WERI-Rb-1 (cell line): ENCODE data around the gene KAZN.

ENCODE experiments used
- DNase-seq: peaks from one replicate; pipeline ENCODE4 v3.0.0-alpha.2; 2020
- H3K27ac ChIP-seq: fragments of 250-450 bp; sonication (Bioruptor Pico); 2 replicates; pipeline ENCODE4 v1.5.1; 2020; ENCODE audit warnings: mild to moderate bottlenecking, moderate library complexity
- H3K27me3 ChIP-seq: fragments of 250-450 bp; sonication (Bioruptor Pico); 2 replicates; pipeline ENCODE4 v1.5.1; 2021; ENCODE audit warnings: mild to moderate bottlenecking, low read depth, moderate library complexity; ENCODE audit not compliant: insufficient read depth, severe bottlenecking
- H3K36me3 ChIP-seq: fragments of 250-450 bp; sonication (Bioruptor Pico); 2 replicates; pipeline ENCODE4 v1.5.1; 2020; ENCODE audit warnings: mild to moderate bottlenecking, moderate library complexity
- H3K4me3 ChIP-seq: 2 replicates; pipeline ENCODE4 v1.5.1; 2011; ENCODE audit warnings: low read depth, mild to moderate bottlenecking, control low read depth, low read length
- H3K9me3 ChIP-seq: fragments of 250-450 bp; sonication (Bioruptor Pico); 2 replicates; pipeline ENCODE4 v1.5.1; 2021; ENCODE audit warnings: mild to moderate bottlenecking, moderate library complexity; ENCODE audit not compliant: severe bottlenecking
- CTCF ChIP-seq: IDR thresholded peaks from 2 replicates; pipeline ENCODE4 v1.5.1; 2011; ENCODE audit warnings: low read depth, mild to moderate bottlenecking, control low read depth, inconsistent platforms, low read length

Gene KAZN

GRCh38 chr1:14678011-14678638, 79.6 kb downstream of the KAZN start:
- no peaks in the 10 kb centered on the region for H3K36me3 ChIP-seq
- no peak for DNase-seq

DNA sequence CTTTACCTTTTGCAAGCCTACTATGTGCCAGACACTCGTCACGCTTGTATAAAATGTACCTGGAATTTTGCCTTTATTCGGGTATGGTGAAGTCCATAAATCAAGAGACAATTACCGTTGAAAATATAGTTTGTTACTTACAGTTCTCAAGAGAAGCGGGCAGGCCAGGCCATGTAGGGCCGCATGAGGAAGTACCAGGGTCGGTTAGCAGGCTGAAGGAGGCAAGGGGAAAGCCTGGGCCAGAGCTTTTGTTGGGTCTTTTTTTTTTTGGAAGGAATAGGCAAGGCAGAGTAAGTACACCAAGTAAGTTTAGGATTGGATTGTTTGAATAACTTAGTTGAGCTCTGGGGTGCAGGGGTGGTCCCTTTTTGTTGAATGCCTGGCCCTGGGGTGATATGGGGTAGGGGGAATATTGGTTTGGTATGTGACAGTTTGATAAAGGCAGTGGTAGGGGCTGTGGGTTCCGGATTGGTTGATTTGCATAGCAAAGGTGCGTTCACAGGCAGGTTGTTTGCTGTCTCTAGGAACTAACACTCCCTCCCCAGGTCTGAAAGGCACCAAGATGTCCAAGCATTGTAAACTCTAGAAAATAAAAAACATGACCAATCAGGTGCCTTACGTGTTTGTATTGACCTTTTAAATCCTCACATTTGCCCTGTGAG, 80.7 kb downstream of the KAZN start:
- Histone ChIP-seq H3K36me3 (no peaks in the 10 kb centered on the region), H3K27me3 (no peaks in the 10 kb centered on the region), H3K9me3 (peaks cover 8% of the 10 kb centered on the region), H3K4me3 (no peak overlapping the region), H3K27ac (no peak overlapping the region)
- TF ChIP-seq CTCF = no peak
- no peak for DNase-seq

More at GRCh38 chr1:14678011-14678638, 79.6 kb downstream of the KAZN start:
- H3K27ac ChIP-seq = peak overlapping the region; percentile 50; the same call in 1 of the 2 replicates
- H3K27me3 ChIP-seq = no peaks in the 10 kb centered on the region
- no peak overlapping the region for H3K4me3 ChIP-seq
- H3K9me3 ChIP-seq = peaks cover 5% of the 10 kb centered on the region
- TF ChIP-seq CTCF = no peak

- no peaks in the 10 kb centered on the region for H3K36me3 ChIP-seq
- H3K9me3 ChIP-seq = peaks cover 10% of the 10 kb centered on the region
- no peak overlapping the region for H3K27ac ChIP-seq
- TF ChIP-seq CTCF = no peak
- no peak overlapping the region for H3K4me3 ChIP-seq
- DNase-seq = no peak
- H3K27me3 ChIP-seq = no peaks in the 10 kb centered on the region
These were observed 82.7 kb downstream of the KAZN start for GRCh38 chr1:14681182-14681581.

DNA sequence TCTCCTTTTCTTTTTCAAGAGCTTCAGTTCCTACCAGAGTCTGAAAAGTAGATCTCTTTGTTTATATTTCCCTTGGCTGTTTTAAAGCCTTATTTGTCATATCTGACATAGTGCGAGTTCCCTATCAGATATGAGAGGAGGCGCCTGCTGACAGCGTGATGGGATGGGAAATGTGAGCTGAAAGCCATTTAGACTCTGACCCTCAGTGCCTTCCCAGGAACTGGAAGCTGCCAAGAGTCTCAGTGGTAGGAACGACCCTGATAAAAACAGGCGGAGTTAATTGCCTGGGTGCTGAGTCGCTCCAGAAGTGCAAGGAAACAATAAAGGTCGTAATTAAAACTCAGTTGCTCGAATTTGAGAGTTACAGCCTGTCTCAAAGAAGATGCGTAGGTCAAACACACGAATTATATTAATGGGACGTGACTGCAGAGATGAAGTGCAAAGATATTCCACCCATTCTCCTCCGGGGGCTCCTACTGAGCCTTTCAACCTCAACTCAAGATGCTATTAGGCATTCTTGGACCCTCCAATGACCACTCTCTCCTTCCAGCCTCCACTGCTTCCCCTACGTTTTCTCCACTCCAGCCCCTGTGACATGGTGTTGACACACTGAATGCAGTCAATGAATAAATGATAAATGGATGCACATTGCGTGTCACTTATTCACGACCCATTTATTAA, 84.6 kb downstream of the KAZN start:
- no peak for DNase-seq
- Histone ChIP-seq H3K27ac (no peak overlapping the region), H3K27me3 (no peaks in the 10 kb centered on the region), H3K36me3 (no peaks in the 10 kb centered on the region), H3K4me3 (no peak overlapping the region), H3K9me3 (peaks cover 5% of the 10 kb centered on the region)
- TF ChIP-seq CTCF = no peak

DNA sequence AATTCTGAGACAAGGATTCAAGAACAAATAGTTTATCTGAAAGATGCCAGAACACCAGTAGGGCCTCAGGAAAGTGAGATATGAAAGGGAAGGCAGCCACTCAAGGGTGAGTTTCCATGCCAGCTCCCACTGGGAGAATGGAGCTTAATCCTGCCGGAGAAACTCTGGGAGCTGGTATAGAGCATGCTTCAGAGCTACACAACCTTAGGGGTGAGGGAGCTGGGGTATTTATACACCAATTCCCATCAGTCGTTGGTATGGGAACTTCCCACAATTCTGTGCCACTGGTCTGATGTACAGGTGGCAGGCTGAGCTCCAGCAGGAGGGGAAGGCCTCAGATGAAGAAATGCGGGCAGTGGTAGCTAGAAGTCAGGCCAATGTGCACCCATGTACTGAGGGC, 86.6 kb downstream of the KAZN start:
- no peak overlapping the region for H3K27ac ChIP-seq
- no peak for DNase-seq
- H3K4me3 ChIP-seq = no peak overlapping the region
- H3K36me3 ChIP-seq = no peaks in the 10 kb centered on the region
- peaks cover 5% of the 10 kb centered on the region for H3K9me3 ChIP-seq
- TF ChIP-seq CTCF = no peak
- no peaks in the 10 kb centered on the region for H3K27me3 ChIP-seq
